ENCODE results near the gene CLPTM1L.
"Not testable (repeated sequence)": the region's sequence is repeated elsewhere in the genome, so short reads cannot be mapped to it uniquely, and the experiment has no call there.

The CLPTM1L gene

DNA sequence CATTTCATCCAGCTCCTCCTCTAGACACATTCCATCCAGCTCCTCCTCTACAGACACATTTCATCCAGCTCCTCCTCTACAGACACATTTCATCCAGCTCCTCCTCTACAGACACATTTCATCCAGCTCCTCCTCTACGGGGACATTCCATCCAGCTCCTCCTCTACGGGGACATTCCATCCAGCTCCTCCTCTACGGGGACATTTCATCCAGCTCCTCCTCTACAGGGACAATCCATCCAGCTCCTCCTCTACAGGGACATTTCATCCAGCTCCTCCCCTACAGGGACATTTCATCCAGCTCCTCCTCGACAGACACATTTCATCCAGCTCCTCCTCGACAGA, 18.4 kb downstream of the CLPTM1L start:
- not testable (repeated sequence) for DNase-seq (ENCODE audit: low read depth)

GRCh38 chr5:1325870-1326531, 18.9 kb downstream of the CLPTM1L start:
- DNase-seq (ENCODE audit: low read depth), result no peak

DNA sequence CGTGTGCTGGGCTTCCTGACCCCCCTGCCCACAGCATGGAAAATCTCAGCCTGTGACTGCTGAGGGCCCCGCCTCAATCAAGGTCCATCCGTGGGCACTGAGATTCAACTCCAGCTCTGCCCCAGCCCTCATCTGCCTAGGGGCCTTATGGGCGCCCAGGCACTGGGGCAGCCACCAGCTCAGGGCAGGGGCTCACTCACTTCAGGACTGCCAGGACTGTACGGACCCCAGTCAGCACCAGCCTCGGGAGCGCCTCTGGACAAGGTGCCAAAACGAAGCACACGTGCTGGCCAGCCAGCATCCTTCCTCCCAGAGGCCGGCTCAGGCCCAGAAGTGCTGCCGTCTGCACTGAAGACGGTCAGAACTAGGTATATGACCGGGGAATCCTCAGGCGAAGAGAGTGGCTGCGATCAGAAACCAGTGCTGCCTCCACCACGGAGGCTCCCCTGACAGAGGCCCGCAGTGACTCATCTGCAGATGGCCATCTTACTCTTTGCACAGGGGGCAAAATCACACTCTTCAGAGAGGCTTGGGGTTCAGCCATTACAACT, 19.6 kb downstream of the CLPTM1L start:
- DNase-seq (ENCODE audit: low read depth), result no peak

GRCh38 chr5:1324719-1325190, 20.1 kb downstream of the CLPTM1L start:
- no peak for DNase-seq (ENCODE audit: low read depth)

DNA sequence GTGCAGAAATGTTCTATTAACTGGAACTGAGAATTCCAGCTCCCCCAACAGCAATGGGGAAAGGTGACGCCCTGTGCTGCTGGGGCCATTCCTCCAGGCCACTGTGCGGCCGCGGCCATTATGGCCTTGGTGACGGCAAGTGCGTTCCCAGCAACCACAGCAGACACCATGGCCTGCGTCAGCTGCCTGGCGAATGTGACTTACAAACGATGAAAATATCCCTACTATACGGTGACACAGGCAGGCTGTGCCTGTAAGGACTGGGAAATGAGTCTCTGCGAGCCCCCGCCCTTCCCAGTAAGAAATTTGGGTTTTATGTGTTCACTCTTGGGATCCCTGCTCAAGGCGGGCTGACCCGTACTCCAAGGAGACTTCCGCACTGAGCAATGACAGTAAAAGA, 20.6 kb downstream of the CLPTM1L start:
- no peak for DNase-seq (ENCODE audit: low read depth)

- DNase-seq (ENCODE audit: low read depth), result no peak
Measured at GRCh38 chr5:1323803-1324173, 21.1 kb downstream of the CLPTM1L start.

- DNase-seq (ENCODE audit: low read depth), result no peak
Measured at GRCh38 chr5:1322955-1323802, 21.7 kb downstream of the CLPTM1L start.

DNA sequence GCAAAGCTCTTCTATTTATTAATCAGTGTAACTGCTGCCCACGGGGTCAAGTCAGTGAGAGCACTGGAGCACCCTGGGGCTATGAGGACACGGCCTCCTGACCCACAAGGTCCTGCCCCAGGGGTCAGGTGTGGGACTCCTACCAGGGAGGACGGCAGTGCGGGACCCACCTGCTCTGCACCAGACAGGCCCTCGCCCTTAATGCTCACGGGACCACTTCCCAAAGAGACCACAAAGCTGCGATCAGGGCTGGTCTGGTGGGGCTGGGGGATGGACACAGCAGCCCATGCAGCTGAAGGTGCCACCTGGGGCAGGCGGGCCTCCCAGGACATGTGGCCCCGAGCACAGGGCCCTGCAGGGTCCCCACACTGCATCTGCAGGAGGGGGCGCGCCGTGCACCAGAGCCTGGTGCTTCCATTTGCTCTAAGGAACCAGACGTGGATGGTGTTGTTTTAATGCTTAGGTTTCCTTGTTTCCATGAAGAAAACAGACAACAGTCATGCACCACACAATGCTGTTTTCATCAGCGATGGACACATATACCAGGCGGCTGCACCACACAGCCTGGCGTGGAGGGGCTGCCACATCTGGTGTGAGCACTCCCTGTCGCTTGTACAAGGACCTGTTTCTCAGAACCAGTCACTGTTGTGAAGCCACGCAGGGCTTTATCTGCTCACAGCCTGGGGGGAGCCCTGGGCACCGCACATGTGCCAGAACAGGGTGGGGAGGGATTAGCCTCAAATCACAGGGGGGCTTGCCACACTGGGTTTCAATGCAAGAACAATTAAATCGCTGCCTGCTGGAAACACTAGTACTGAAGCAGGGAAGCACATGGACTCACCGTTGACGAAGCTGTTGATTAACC, 22.6 kb downstream of the CLPTM1L start:
- DNase-seq (ENCODE audit: low read depth), result no peak

DNA sequence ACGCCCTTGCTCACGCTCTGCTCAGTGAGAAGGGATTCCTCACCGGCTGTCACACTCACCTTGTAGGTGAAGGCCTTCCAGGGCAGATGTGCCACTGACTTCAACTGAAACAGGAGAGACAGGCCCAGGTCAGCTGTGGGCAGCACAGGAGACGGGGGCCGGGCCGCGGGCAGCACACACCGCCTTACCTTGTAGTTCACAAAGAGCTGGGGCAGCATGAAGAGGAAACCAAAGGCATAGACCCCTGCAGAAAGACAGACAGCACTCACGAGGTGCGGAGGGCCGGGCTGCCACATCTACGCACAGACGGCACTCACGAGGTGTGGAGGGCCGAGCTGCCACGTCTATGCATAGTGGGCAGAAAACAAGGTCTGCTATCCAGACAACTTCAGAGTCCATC, 23.3 kb downstream of the CLPTM1L start:
- DNase-seq (ENCODE audit: low read depth), result no peak

DNA sequence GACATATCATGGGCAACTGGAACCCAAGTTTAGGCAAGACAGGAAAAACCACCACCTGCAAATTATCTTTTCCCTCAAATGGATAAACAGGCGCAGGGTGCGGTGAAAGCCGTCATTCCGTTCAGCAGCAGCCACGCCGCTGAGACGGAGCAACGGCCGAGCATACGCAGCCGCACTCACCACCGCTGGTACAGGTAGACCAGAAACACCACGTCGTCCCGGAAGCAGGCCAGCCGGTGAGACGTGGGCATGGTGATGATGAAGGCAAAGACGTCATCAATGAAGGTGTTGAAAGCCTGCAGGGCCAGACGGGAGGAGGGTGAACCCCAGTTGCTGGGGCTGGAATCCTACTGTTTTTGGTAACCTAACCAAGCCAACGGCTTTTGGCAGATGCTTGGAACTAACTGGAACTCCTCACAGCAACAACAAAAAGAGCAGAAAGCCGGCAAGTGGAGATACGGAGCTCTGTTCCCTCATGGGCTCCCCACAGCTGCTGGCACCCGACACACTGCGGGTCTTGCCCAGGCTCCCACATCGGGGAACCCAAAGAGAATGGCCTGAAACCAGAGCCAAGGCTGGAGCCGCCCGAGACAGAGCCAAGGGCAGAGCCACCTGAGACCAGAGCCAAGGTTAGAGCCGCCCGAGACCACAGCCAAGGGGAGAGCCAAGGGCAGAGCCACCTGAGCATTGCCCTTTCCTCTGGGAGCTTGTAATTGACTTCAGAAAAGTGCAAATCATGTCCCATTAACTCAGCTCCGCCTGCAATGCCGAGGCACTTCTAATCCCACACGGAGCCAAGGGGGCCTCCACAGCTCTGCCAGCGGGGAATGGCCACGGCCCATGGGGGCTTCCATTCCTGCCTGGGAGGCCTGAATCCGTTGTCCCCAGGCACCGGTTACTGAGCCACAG, 24.2 kb downstream of the CLPTM1L start:
- DNase-seq (ENCODE audit: low read depth), result no peak

DNA sequence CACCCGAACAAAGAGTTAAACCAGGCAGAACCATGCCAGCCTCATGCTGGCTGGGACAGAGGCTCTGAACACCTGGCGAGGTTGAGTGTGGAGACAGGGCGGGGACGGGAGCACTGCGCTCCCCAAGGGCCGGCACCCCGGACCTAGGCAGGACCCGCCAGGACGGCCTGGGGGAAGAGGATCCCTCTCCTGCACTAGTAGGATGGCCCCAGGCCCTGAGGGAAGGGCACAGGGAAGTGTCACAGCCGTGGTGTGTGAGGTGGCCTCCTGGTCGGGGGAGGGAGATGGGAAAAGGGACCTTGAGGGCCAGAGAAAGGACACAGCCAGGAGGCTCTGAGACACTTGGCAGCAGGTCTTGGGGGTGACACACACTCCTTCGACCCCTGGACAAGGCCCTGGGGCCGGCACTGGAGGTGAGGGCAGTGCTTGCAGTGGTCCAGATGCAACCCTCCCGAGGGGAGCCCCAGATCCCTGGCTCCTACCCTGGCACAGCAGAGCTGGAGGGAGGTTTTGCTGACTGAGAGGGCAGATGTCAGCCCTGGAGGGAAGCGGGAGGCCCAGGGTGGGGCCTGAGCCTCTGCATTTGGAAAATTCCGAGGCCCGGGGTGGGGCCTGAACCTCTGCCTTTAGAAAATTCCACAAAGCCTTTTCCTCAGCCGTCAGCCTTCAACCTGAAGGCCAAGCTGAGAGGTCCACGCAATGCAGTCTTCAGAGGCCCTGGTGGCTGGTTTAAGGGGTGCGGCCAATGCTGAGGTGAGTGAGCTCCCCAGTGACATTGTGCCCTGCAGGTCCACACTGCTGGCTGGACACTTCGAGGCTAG, 25.3 kb downstream of the CLPTM1L start:
- DNase-seq (ENCODE audit: low read depth), result no peak

DNA sequence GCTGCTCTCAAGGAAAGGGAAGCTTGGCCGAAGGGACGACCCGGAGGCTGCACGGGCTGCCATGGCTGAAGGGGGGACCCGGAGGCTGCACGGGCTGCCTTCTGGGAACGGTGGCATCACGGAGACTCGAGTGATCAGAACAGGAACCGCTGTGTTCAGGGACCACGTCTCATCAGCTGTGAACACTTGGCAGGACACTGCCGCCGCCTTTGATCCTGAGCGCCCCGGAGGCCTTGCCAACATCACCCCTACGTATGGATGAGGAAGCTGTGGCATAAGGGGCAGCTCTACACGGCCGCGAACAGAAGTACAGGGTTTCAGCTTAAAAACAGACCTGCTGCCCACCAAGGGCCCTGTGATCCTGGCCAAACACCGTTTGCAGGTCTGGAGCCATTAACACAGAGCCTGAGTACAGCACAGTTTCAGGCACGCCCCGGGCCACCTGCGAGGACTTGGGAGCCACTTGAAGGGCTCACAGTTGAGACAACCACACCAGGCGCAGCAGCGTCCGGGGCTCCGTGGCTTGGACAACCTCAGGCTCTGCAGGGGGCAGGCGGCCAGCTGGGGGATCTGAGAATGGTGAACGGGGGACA, 26.1 kb downstream of the CLPTM1L start:
- DNase-seq (ENCODE audit: low read depth), result no peak

DNA sequence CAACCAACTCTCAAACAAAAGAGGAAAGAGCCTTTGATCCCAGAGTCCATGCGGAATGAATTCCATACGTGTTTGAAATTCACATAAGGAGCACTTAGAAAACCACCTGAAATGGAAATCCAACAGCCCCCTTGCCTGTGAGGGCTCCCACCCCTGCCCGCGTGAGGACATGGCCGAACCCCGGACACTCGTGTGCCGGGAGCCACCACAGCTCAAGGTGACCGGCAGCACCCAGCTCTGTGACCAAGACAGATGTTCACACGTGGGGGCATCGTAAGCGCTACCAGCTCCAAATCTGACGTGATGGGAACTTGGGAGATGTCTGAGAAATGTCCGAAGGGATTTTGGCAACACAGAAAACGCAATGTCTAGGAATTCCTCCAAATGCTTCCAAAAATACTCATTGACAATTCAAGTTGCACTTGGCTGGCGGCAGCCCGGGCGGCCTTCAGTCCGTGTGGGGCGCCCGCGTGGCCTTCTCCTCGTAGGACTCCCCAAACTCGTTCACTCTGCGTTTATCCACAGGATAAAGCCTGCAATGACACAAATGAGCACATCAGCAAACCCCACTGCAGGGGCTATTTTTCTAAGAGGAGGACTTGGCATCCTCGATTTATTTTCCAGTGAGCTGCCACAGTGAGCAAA, 26.9 kb downstream of the CLPTM1L start:
- DNase-seq (ENCODE audit: low read depth), result no peak

DNA sequence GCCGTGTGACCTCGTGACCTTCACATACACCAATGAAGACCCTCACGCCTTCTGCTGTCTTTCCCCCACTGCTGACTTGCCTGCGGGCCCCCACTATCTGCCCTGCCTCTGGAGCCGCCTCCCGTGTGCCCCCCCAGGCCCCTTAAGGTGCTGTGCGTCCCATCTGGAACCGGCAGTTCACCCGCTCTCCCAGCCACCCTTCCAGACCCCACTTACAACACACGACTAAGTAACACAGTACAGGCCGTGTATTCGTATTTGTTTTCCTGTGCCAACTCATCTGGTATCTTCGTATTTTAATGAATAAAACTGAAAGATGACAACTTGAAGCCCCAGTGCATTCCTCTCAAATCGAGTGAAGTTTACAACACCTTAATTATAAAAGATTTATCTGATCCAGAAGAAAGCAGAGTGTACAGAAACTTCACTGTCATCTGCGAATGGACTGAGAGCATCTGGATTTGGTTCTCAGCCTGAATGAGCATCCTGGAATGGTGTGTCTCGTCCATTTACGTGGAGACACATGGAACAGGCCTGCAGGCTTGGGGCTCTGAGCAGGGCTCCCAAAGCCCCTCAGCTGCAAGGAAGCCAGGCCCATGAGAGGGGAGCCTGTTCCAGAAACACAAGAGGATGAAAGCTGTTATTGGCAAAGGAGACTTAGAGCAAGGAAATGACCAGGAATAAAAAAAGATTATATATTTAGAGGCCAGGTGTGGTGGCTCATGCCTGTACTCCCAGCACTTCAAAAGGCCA, 28.1 kb downstream of the CLPTM1L start:
- no peak for DNase-seq (ENCODE audit: low read depth)

GRCh38 chr5:1315709-1316587, 29.0 kb downstream of the CLPTM1L start:
- no peak for DNase-seq (ENCODE audit: low read depth)

DNA sequence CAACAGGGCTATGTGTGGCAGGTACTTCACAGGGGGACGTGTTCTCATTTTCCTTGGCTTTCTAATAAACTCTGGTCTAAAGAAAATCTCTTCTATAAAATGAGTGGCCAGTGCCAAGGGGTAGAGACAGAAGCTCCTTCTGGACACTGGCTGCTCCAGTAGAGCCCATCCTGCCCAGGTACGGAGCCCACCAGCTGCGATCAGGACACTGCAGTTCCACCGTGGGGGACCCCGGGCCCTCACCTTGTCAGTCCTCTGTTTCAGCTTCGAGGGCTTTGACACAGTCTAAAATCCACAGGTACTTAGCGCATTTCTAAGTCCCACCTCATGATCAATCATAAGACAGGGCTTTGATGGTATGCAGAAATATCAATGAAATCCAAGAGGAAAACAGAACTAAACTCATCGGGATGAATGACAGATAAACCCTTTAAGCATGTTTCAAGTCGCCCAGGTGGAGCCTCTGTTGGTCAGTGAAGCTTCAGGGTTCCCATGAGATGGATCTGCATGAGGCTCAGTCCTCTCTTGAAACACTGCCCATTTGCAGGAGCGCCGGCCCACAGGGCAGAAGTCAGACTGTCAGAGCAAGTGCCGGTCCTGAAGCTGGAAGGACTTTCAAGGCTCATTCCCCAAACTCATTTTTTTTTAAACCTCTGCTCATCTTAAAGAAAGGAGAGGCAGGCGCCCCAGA, 29.7 kb downstream of the CLPTM1L start:
- no peak for DNase-seq (ENCODE audit: low read depth)

DNA sequence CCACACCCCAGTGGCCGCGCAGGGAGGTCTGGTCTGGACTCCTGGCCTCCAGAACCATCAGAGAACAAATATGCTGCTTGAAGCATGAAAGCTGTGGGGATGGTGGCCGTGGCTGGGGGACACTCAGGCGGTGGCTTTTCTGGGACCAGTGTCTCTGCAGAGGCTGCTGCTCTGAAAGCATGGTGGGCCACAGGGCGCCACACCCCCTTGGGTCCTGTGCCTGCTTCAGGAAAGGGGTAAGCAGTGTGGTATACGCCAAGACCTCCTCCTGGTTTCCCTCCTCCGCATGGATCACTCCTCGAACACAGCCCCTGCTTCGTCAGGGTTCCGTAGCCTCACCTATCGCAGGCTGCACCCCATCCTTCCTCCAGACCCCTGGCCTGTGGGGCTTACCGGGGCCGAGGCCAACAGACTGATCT, 30.3 kb downstream of the CLPTM1L start:
- DNase-seq (ENCODE audit: low read depth), result no peak
